HL-60 (cell line): ENCODE results near the gene FKTN.

Experiments used
- DNase-seq, 2 experiments: peaks; one replicate each; pipeline ENCODE4 v3.0.0-alpha.2; 2010 to 2020; ENCODE audit warnings: low read depth in 1 of 2, low spot score in 1 of 2
- H3K27ac ChIP-seq: fragments of 250-450 bp; sonication (Bioruptor Pico); replicated peaks from 2 replicates; pipeline ENCODE4 v1.5.1; 2020; ENCODE audit warnings: mild to moderate bottlenecking, moderate library complexity
- H3K27me3 ChIP-seq: fragments of 250-450 bp; sonication (Bioruptor Pico); 2 replicates; pipeline ENCODE4 v1.5.1; 2021; ENCODE audit warnings: mild to moderate bottlenecking, moderate library complexity; ENCODE audit not compliant: insufficient read depth, poor library complexity, severe bottlenecking
- H3K4me3 ChIP-seq: replicated peaks from 2 replicates; pipeline ENCODE4 v1.5.1; 2011; ENCODE audit warnings: mild to moderate bottlenecking, control low read depth, low read length; ENCODE audit not compliant: insufficient read depth
- CTCF ChIP-seq: IDR thresholded peaks from one replicate; pipeline ENCODE4 v1.5.1; 2011; ENCODE audit warnings: low read length, control low read depth, inconsistent platforms; ENCODE audit not compliant: insufficient read depth
- GABPA ChIP-seq: IDR thresholded peaks from 2 replicates; pipeline ENCODE4 v1.6.1; 2012; ENCODE audit warnings: low read depth
- POLR2AphosphoS5 ChIP-seq: IDR thresholded peaks from 2 replicates; pipeline ENCODE4 v1.6.1; 2012; ENCODE audit warnings: low read depth
- REST ChIP-seq: IDR thresholded peaks from 2 replicates; pipeline ENCODE4 v1.6.1; 2012; ENCODE audit warnings: low read depth; ENCODE audit not compliant: insufficient replicate concordance
- SPI1 ChIP-seq: IDR thresholded peaks from 2 replicates; pipeline ENCODE4 v1.6.1; 2012; ENCODE audit warnings: low read depth, mild to moderate bottlenecking, borderline replicate concordance

The FKTN gene

GRCh38 chr9:105656131-105656921, 98.4 kb downstream of the FKTN start:
- H3K27me3 ChIP-seq = no peaks in the 10 kb centered on the region
- TF ChIP-seq CTCF (no peak), POLR2AphosphoS5 (no peak), SPI1 (no peak), REST (no peak), GABPA (no peak)
- H3K4me3 ChIP-seq = peak overlapping the region; percentile 49
- DNase-seq = no peak
- H3K27ac ChIP-seq = no peak overlapping the region

GRCh38 chr9:105658351-105658750, 100.4 kb downstream of the FKTN start:
- Histone ChIP-seq H3K27me3 (no peaks in the 10 kb centered on the region), H3K27ac (no peak overlapping the region), H3K4me3 (no peak overlapping the region)
- no peak for DNase-seq
- TF ChIP-seq CTCF = no peak
- TF ChIP-seq SPI1 = no peak
- TF ChIP-seq REST = no peak
- no peak for TF ChIP-seq POLR2AphosphoS5
- no peak for TF ChIP-seq GABPA

- no peak for TF ChIP-seq CTCF
- TF ChIP-seq GABPA = no peak
- no peak for TF ChIP-seq SPI1
- no peak for TF ChIP-seq POLR2AphosphoS5
- TF ChIP-seq REST = no peak
- no peaks in the 10 kb centered on the region for H3K27me3 ChIP-seq
Measured at GRCh38 chr9:105661011-105661410, 103.1 kb downstream of the FKTN start.

More at GRCh38 chr9:105661011-105661410, 103.1 kb downstream of the FKTN start:
- no peak overlapping the region for H3K27ac ChIP-seq
- H3K4me3 ChIP-seq = no peak overlapping the region
- DNase-seq = no peak
